ENCODE results near the gene PHKB. TPM values are rescaled to one million over a fixed set of nuclear protein-coding genes. Genes with fewer than 3 reads are reported as not detected.
A peak's percentile ranks its signal among the peaks of the same experiment; 100 is the strongest.

PHKB gene
- total and polyA plus RNA-seq, 2 donors (not counting 1 experiment from before 2014, with no cell fraction given) = 50.4 to 223 TPM

DNA sequence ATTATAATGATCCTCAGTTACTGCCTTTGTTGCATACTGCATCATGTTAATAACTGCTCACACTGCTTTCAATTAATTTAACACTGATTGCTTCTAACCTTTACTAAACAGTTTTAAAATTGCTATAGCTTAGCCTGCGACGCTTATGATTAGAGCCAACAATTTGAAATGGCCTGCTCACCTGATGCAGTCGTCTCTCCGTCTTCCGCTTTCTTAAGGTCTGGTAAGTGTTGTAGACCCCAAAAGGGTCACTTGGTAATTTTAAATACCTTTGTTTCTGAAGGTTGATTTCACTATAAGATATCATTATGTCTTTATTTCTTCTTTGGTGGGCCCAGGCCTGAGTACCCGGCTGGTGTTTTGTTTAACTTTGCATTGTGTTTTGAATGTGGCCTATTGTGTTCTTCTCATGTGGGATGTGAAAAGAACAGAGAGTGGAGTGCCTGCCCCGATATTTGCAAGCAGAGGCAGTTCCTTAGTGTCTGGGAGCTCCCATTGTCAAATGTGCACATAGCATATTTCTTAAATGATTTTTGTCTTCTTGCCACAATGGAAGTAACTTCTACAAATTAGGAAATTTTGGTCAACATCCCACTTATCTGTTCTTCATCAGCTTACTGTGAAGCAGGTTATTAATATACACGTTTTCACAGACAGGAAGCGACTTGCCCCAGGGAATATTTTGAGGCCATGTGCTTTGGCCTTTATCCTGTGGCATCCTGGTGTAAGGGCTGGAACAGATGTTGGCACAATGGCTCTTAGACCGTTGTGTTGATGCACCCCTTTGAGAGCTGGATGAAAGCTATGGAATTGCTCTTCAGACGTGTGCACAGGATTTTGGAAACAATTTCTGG lies 2.9 kb downstream of the PHKB start:
- Histone ChIP-seq H3K4me3 (ENCODE audit: control extremely low read depth in 1 of 5, extremely low read depth in 1 of 5, insufficient read depth in 1 of 5, low read depth in 2 of 5, low read length in 4 of 5) (no peak overlapping the region), H2AFZ (ENCODE audit: insufficient read depth, low read depth, low read length, poor library complexity, severe bottlenecking) (no peak overlapping the region), H3K4me1 (ENCODE audit: control insufficient read depth in 2 of 2, insufficient read depth in 2 of 2, low read length in 2 of 2) (peaks cover 40 to 55% of the 10 kb centered on the region in 2 donors), H3K27ac (ENCODE audit: low read length in 2 of 2) (peak overlapping the region; percentile 8 to 60), H3K4me2 (replicated peaks; ENCODE audit: low read depth, low read length, poor library complexity, severe bottlenecking) (peak overlapping the region; percentile 79), H3K36me3 (replicated peaks in 1 of 2; ENCODE audit: control extremely low read depth in 1 of 2, control insufficient read depth in 1 of 2, extremely low read depth in 1 of 2, insufficient read depth in 2 of 2, low read length in 1 of 2) (peaks cover 2 to 4% of the 10 kb centered on the region in 2 experiments), H3K9me3 (ENCODE audit: control extremely low read depth in 1 of 3, control insufficient read depth in 2 of 3, insufficient read depth in 1 of 3, low read length in 2 of 3) (no peaks in the 10 kb centered on the region), H3K9ac (ENCODE audit: low read length) (no peak overlapping the region), H3K27me3 (replicated peaks in 1 of 4; ENCODE audit: control extremely low read depth in 1 of 4, control insufficient read depth in 3 of 4, insufficient read depth in 4 of 4, low read length in 3 of 4) (no peaks in the 10 kb centered on the region), H4K20me1 (ENCODE audit: control insufficient read depth, insufficient read depth, low read length, poor library complexity, severe bottlenecking) (peaks cover 13% of the 10 kb centered on the region), H3K79me2 (ENCODE audit: control insufficient read depth, insufficient read depth, low read length) (peaks cover 89% of the 10 kb centered on the region)
- ATAC-seq (ENCODE audit: low read depth) (no peak), DNase-seq (no peak)
- Mint-ChIP-seq H3K4me3 (peak overlapping the region; percentile 98), H3K4me1 (peaks cover 78% of the 10 kb centered on the region), H3K9me3 (ENCODE audit: insufficient read depth) (no peaks in the 10 kb centered on the region), H3K27ac (peak overlapping the region; percentile 7), H3K27me3 (no peaks in the 10 kb centered on the region)
- intact Hi-C loops (cut with micrococcal nuclease) = loop anchor here (5.0 kb wide), 3 partner anchors 103 to 632 kb away; partner anchors contain the start of gene C16orf87
- POLR2A ChIA-PET = interaction anchor here (0.5 kb wide), 1 partner anchor 55 kb away, joined by 3 read pairs; no protein-coding TSS in a partner anchor
- CTCF ChIA-PET = interaction anchor here (0.6 to 5.8 kb wide), 3 partner anchors 18 to 30 kb away, joined by 4 to 50 read pairs (median 5); no protein-coding TSS in a partner anchor
- no peak for TF ChIP-seq EZH2 (IDR thresholded peaks at IDR 0.05; ENCODE audit: borderline replicate concordance, insufficient read depth, low read depth, low read length, poor library complexity, severe bottlenecking)
- TF ChIP-seq, protein P1, sequence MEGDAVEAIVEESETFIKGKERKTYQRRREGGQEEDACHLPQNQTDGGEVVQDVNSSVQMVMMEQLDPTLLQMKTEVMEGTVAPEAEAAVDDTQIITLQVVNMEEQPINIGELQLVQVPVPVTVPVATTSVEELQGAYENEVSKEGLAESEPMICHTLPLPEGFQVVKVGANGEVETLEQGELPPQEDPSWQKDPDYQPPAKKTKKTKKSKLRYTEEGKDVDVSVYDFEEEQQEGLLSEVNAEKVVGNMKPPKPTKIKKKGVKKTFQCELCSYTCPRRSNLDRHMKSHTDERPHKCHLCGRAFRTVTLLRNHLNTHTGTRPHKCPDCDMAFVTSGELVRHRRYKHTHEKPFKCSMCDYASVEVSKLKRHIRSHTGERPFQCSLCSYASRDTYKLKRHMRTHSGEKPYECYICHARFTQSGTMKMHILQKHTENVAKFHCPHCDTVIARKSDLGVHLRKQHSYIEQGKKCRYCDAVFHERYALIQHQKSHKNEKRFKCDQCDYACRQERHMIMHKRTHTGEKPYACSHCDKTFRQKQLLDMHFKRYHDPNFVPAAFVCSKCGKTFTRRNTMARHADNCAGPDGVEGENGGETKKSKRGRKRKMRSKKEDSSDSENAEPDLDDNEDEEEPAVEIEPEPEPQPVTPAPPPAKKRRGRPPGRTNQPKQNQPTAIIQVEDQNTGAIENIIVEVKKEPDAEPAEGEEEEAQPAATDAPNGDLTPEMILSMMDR (IDR thresholded peaks at IDR 0.05) = no peak
- 81% methylated on average over 5 of the region's 11 CpGs for WGBS (ENCODE audit: insufficient coverage)

Data from B cell (primary cell).